Thyroid gland (tissue), 4 donors: Measurements from ENCODE around the gene FKBP5. TPM values are rescaled to one million over a fixed set of nuclear protein-coding genes. Genes with fewer than 3 reads are reported as not detected.
A peak's percentile ranks its signal among the peaks of the same experiment; 100 is the strongest.
"Not testable (repeated sequence)": the region's sequence is repeated elsewhere in the genome, so short reads cannot be mapped to it uniquely, and the experiment has no call there.

Experiments used
- DNase-seq, 2 donors: peaks; one replicate each; pipeline ENCODE4 v3.0.0-alpha.2; 2019
- H3K27ac ChIP-seq, 3 donors: fragments of 200-600 bp; sonication (generic); 1 replicate in 2 of 3; 2 replicates in 1 of 3; pipeline ENCODE4 v1.5.1; 2016 to 2019; ENCODE audit warnings: mild to moderate bottlenecking in 1 of 3, moderate library complexity in 1 of 3
- H3K27me3 ChIP-seq: fragments of 200-600 bp; sonication (generic); one replicate; pipeline ENCODE4 v1.5.1; 2019
- H3K36me3 ChIP-seq, 2 donors: fragments of 200-600 bp; sonication (generic); one replicate each; pipeline ENCODE4 v1.5.1; 2016 to 2019
- H3K4me1 ChIP-seq, 2 donors: fragments of 200-600 bp; sonication (generic); one replicate each; pipeline ENCODE4 v1.5.1; 2017 to 2019
- H3K4me3 ChIP-seq, 3 donors: fragments of 200-600 bp; sonication (generic); replicated peaks in 1 of 3; 1 replicate in 2 of 3; 2 replicates in 1 of 3; pipeline ENCODE4 v1.5.1; 2016; ENCODE audit warnings: mild to moderate bottlenecking in 1 of 3
- H3K9me3 ChIP-seq: fragments of 200-600 bp; sonication (generic); one replicate; pipeline ENCODE4 v1.5.1; 2017
- POLR2A ChIP-seq, 2 donors: fragments of 450-650 bp; IDR thresholded peaks; one replicate each; pipeline ENCODE4 v1.6.1; 2017; ENCODE audit warnings: antibody characterized with exemption in 2 of 2, mild to moderate bottlenecking in 2 of 2, moderate library complexity in 1 of 2
- WGBS, 2 donors: methylation state at CpG; one replicate each; pipeline ENCODE4 v1.1.5; 2017; 5-methylcytosine and 5-hydroxymethylcytosine counted together
- intact Hi-C: fragments of 100-400 bp; cut with DNase I; formaldehyde crosslinking; loops from one replicate; pipeline ENCODE4 v1.15.1; 2023
- total RNA-seq, 4 donors: library from RNA; depleted of rRNA; stranded (reverse); fragments of >200 nt; gene quantifications; one replicate each; pipeline ENCODE4 v1.2.3, GENCODE V29; 2016
- TF ChIP-seq, protein P1 (sequence below), 6 experiments: fragments of 200-600 bp in 3 of 6; fragments of 450-650 bp in 3 of 6; sonication (generic) in 3 of 6; IDR thresholded peaks; one replicate each; pipeline ENCODE4 v1.5.1; 2016 to 2019; ENCODE audit warnings: antibody characterized with exemption in 6 of 6, mild to moderate bottlenecking in 2 of 6, inconsistent platforms in 1 of 6, moderate library complexity in 1 of 6

Gene FKBP5
- total RNA-seq, 4 donors from 2014 or later, result 239 to 600 (median 253) TPM

DNA sequence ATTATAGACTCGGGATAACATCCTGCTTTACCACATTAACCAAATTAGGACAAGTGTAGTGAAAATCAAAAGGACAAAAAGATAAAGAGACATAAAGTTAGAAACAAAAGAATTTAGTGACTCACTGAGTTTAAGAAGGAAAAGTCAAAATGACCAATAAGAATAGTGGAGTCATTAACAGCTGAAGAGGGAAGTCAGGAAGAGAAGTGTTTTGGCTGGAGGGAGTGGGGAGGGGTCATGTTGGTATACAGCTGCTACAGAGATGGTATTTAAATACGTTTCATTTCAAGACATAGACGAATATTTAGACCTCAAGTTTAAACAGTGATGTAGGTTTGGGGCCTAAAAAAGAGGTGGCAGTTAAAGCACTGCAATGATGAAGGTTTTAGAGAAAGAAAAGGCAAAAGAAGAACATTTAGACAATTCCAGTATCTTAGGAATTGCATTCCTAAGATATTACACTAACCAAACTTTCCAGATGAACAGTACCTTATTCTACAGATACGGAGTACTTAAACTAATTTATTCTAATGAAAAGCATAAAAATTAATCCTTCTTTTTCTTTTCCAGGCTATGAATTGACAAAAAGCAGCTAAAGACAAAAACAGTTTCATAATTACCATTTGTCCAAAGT lies 10.6 kb downstream of the FKBP5 start:
- intact Hi-C loops, result no loop called here
- peak overlapping the region in 1 of 3 donors; percentile 43 for H3K27ac ChIP-seq
- peaks cover 22 to 39% of the 10 kb centered on the region in 2 donors for H3K4me1 ChIP-seq

DNA sequence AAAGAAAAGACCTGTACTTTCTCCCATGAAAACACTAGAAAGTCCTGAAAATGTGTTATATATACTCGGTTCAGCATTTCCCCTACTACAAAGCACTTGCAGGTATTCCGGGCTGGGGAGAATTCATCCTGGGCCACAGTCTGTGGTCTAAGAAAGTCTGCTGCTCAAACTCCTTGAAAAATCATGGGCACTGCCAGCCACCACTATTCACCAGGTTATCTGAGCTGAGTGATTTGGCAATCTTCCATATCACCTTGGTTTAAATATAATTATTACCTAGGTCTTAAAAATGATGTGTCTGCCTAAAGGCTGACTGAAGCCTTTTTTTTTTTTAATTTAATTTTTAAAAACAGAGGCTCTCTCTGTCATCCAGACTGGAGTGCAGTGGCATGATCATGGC lies 11.3 kb downstream of the FKBP5 start:
- peak; percentile 69 to 79 for DNase-seq
- H3K4me1 ChIP-seq, result peaks cover 22 to 39% of the 10 kb centered on the region in 2 donors
- intact Hi-C loops, result no loop called here
- WGBS, 2 donors, result 29 to 47% methylated on average over 2 of the region's 2 CpGs
- H3K27ac ChIP-seq, result peak overlapping the region in 1 of 3 donors; percentile 52
- H3K4me3 ChIP-seq, result no peak overlapping the region
- no peaks in the 10 kb centered on the region for H3K9me3 ChIP-seq
- peaks cover 0 to 7% of the 10 kb centered on the region in 2 donors for H3K36me3 ChIP-seq
- H3K27me3 ChIP-seq, result no peaks in the 10 kb centered on the region
- TF ChIP-seq, protein P1, sequence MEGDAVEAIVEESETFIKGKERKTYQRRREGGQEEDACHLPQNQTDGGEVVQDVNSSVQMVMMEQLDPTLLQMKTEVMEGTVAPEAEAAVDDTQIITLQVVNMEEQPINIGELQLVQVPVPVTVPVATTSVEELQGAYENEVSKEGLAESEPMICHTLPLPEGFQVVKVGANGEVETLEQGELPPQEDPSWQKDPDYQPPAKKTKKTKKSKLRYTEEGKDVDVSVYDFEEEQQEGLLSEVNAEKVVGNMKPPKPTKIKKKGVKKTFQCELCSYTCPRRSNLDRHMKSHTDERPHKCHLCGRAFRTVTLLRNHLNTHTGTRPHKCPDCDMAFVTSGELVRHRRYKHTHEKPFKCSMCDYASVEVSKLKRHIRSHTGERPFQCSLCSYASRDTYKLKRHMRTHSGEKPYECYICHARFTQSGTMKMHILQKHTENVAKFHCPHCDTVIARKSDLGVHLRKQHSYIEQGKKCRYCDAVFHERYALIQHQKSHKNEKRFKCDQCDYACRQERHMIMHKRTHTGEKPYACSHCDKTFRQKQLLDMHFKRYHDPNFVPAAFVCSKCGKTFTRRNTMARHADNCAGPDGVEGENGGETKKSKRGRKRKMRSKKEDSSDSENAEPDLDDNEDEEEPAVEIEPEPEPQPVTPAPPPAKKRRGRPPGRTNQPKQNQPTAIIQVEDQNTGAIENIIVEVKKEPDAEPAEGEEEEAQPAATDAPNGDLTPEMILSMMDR (IDR thresholded peaks at IDR 0.05), result no peak
- no peak for TF ChIP-seq POLR2A (IDR thresholded peaks at IDR 0.05)

More for the DNA sequence above, 10.6 kb downstream of the FKBP5 start:
- Histone ChIP-seq H3K36me3 (peaks cover 0 to 7% of the 10 kb centered on the region in 2 donors), H3K4me3 (no peak overlapping the region), H3K27me3 (no peaks in the 10 kb centered on the region), H3K9me3 (no peaks in the 10 kb centered on the region)
- no peak for DNase-seq
- 75 to 79% methylated on average over 4 of the region's 4 CpGs for WGBS, 2 donors
- no peak for TF ChIP-seq POLR2A (IDR thresholded peaks at IDR 0.05)
- TF ChIP-seq, protein P1 (IDR thresholded peaks at IDR 0.05), result no peak

DNA sequence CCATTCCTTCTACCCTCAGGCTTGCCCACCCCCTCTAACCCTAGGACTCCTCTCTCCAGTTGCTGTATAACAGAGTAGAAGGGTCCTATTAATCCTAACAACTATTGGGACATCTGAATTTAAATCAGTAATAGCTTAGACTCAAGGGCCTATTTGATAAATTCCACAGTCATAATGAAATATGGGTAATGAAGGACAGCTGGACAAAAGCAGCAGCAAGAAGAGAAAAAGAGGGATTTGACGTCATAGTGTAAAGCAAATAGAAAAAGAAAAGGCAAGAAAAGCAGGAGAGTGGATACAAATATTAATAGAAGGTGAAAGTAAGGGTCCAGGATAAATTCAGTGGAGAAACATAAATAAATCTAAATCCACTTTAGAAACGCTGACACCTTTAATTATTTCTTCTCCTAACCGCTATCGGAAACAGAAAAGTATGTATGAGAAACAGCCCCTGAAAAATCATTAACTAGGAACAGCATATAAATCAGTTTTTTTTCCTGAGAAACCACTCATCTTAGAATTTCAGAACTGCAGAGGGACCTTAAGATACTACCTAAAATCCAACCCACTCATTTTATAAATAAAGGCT lies 12.8 kb downstream of the FKBP5 start:
- H3K27ac ChIP-seq, result no peak overlapping the region
- H3K4me1 ChIP-seq, result peaks cover 22 to 39% of the 10 kb centered on the region in 2 donors
- 89 to 94% methylated on average over 4 of the region's 4 CpGs for WGBS, 2 donors
- TF ChIP-seq, protein P1 (IDR thresholded peaks at IDR 0.05), result no peak
- TF ChIP-seq POLR2A (IDR thresholded peaks at IDR 0.05), result no peak
- no peak for DNase-seq
- H3K4me3 ChIP-seq, result no peak overlapping the region
- no peaks in the 10 kb centered on the region for H3K27me3 ChIP-seq
- H3K9me3 ChIP-seq, result no peaks in the 10 kb centered on the region
- peaks cover 0 to 7% of the 10 kb centered on the region in 2 donors for H3K36me3 ChIP-seq
- intact Hi-C loops, result no loop called here

DNA sequence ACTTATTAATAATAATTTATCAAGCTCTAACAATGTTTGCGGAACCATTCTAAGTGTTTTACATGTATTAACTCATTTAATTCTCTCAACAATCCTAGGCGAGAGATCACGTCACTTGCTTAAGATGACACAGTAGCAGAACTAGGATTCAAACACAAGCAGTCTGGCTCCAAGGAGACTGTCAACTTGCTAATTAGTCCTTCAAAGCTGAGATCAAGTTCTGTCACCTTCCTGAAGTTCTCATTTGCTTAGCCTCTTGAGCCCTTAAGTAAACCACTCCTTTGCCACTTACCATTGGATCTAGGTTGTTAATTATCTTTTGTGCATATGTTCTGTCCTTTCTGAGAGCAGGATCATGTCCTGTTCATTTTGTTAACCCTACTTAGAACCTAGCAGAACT lies 14.1 kb downstream of the FKBP5 start:
- no peak overlapping the region for H3K27ac ChIP-seq
- DNase-seq, result no peak
- no peak for TF ChIP-seq POLR2A (IDR thresholded peaks at IDR 0.05)
- TF ChIP-seq, protein P1 (IDR thresholded peaks at IDR 0.05), result no peak
- intact Hi-C loops, result no loop called here
- H3K4me3 ChIP-seq, result no peak overlapping the region
- H3K36me3 ChIP-seq, result peaks cover 0 to 7% of the 10 kb centered on the region in 2 donors
- H3K9me3 ChIP-seq, result no peaks in the 10 kb centered on the region
- H3K27me3 ChIP-seq, result no peaks in the 10 kb centered on the region
- peaks cover 22 to 35% of the 10 kb centered on the region in 2 donors for H3K4me1 ChIP-seq
- WGBS, 2 donors, result 98% methylated on average over 3 of the region's 3 CpGs

DNA sequence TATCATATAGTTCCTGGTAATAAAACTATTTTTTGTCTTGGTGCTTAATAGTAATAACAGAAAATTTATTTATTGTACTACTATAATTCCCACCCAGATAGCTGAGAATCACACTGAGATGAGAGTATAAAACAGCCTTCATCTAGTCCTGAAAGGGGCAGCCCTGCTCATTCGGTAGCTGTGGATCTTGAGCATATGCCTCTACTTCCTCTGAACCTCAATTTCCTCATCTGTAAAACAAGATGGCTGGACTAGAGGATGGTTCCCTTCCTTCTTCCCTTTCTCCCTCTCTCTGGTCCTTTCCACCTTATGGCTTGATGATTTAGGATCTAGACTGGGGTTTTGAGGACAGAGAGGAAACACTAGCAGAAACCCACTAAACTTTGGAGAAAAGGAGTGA lies 15.0 kb downstream of the FKBP5 start:
- WGBS, 2 donors, result 86 to 95% methylated on average over 1 of the region's 1 CpG
- no peaks in the 10 kb centered on the region for H3K9me3 ChIP-seq
- TF ChIP-seq, protein P1 (IDR thresholded peaks at IDR 0.05), result no peak
- intact Hi-C loops, result no loop called here
- H3K27me3 ChIP-seq, result no peaks in the 10 kb centered on the region
- peaks cover 0 to 3% of the 10 kb centered on the region in 2 donors for H3K36me3 ChIP-seq
- no peak overlapping the region for H3K4me3 ChIP-seq
- no peak overlapping the region for H3K27ac ChIP-seq
- peaks cover 27 to 39% of the 10 kb centered on the region in 2 donors for H3K4me1 ChIP-seq
- DNase-seq, result no peak

DNA sequence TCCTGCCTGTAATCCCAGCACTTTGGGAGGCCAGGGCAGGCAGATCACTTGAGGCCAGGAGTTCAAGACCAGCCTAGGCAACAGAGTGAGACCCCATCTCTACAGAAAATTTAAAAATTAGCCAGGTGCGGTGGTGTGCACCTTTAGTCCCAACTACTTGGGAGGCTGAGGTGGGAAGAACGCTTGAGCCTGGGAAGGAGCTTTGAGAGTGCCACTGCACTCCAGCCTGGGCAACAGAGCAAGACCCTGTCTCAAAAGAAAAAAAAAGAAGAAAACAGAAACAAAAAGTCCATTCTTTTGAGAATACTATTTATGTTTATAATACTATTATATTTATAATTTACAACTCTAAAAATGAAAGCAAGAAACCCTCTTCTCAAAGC lies 15.4 kb downstream of the FKBP5 start:
- H3K4me3 ChIP-seq, H3K27me3 ChIP-seq, H3K36me3 ChIP-seq, intact Hi-C loops, H3K27ac ChIP-seq, H3K9me3 ChIP-seq, DNase-seq: not testable (repeated sequence)
- H3K4me1 ChIP-seq, result peaks cover 29 to 42% of the 10 kb centered on the region in 2 donors
- WGBS, 2 donors, result 98 to 100% methylated on average over 2 of the region's 2 CpGs

DNA sequence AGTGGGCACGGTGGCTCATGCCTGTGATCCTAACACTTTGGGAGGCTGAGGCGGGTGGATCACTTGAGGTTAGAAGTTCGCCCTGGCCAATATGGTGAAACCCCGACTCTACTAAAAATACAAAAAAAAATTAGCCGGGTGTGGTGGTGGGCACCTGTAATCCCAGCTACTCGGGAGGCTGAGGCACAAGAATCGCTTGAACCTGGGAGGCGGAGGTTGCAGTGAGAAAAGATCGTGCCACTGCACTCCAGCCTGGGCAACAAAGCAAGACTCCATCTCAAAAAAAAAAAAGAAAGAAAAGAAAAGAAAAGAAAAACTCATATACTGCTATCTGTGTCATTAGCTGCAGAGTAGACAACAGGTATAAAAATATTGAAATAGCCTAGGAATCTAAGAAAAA lies 18.3 kb downstream of the FKBP5 start:
- H3K9me3 ChIP-seq, H3K4me3 ChIP-seq, intact Hi-C loops, H3K27me3 ChIP-seq, H3K27ac ChIP-seq, DNase-seq, H3K36me3 ChIP-seq: not testable (repeated sequence)
- H3K4me1 ChIP-seq, result peaks cover 18 to 27% of the 10 kb centered on the region in 2 donors
- WGBS, 2 donors, result 94 to 96% methylated on average over 9 of the region's 9 CpGs
